NCI-H2227 treated with DMSO at 0.1 percent for 48 hours (cell line): ENCODE data around the gene CTBP1.

ENCODE experiments used
- DNase-seq: peaks from one replicate; lab custom pipeline; 2025; lab: John Stamatoyannopoulos, UW

CTBP1 gene

GRCh38 chr4:1222938-1223690 is 25.8 kb downstream of the CTBP1 start:
- DNase-seq: no peak

GRCh38 chr4:1222036-1222789 is 26.7 kb downstream of the CTBP1 start:
- DNase-seq: no peak

GRCh38 chr4:1221155-1221870 is 27.6 kb downstream of the CTBP1 start:
- DNase-seq: no peak

GRCh38 chr4:1220566-1220965 is 28.4 kb downstream of the CTBP1 start:
- no peak for DNase-seq

GRCh38 chr4:1219566-1219950 is 29.4 kb downstream of the CTBP1 start:
- no peak for DNase-seq

- DNase-seq: no peak
These were observed 30.0 kb downstream of the CTBP1 start for GRCh38 chr4:1218634-1219565.

GRCh38 chr4:1217366-1217765 is 31.6 kb downstream of the CTBP1 start:
- no peak for DNase-seq

- DNase-seq: no peak
These were observed 32.0 kb downstream of the CTBP1 start for GRCh38 chr4:1216869-1217294.

- no peak for DNase-seq
These were observed 32.8 kb downstream of the CTBP1 start for GRCh38 chr4:1216076-1216614.

GRCh38 chr4:1215141-1216075 is 33.5 kb downstream of the CTBP1 start:
- no peak for DNase-seq

- no peak for DNase-seq
These were observed 34.5 kb downstream of the CTBP1 start for GRCh38 chr4:1214101-1215095.

GRCh38 chr4:1213336-1213995 is 35.5 kb downstream of the CTBP1 start:
- no peak for DNase-seq

- DNase-seq: no peak
These were observed 36.2 kb downstream of the CTBP1 start for GRCh38 chr4:1212546-1213335.

GRCh38 chr4:1211891-1212545 is 36.9 kb downstream of the CTBP1 start:
- no peak for DNase-seq

GRCh38 chr4:1211371-1211770 is 37.6 kb downstream of the CTBP1 start:
- DNase-seq: no peak

GRCh38 chr4:1210971-1211370 is 38.0 kb downstream of the CTBP1 start:
- no peak for DNase-seq

- DNase-seq: no peak
These were observed 38.6 kb downstream of the CTBP1 start for GRCh38 chr4:1210241-1210841.
